Measurements from ENCODE around the gene RIPOR3. TPM values are rescaled to one million over a fixed set of nuclear protein-coding genes. Genes with fewer than 3 reads are reported as not detected.

RIPOR3 gene
- total RNA-seq, 1 donor: 6.5 TPM

- no peak for DNase-seq (ENCODE audit: low read depth)
- no peak overlapping the region for H3K4me3 ChIP-seq (ENCODE audit: low read depth, low read length)
- TF ChIP-seq, protein P1, sequence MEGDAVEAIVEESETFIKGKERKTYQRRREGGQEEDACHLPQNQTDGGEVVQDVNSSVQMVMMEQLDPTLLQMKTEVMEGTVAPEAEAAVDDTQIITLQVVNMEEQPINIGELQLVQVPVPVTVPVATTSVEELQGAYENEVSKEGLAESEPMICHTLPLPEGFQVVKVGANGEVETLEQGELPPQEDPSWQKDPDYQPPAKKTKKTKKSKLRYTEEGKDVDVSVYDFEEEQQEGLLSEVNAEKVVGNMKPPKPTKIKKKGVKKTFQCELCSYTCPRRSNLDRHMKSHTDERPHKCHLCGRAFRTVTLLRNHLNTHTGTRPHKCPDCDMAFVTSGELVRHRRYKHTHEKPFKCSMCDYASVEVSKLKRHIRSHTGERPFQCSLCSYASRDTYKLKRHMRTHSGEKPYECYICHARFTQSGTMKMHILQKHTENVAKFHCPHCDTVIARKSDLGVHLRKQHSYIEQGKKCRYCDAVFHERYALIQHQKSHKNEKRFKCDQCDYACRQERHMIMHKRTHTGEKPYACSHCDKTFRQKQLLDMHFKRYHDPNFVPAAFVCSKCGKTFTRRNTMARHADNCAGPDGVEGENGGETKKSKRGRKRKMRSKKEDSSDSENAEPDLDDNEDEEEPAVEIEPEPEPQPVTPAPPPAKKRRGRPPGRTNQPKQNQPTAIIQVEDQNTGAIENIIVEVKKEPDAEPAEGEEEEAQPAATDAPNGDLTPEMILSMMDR (IDR thresholded peaks at IDR 0.05; ENCODE audit: insufficient read depth, low read length): no peak
These were observed 28.1 kb downstream of the RIPOR3 start for GRCh38 chr20:50663095-50663821.

DNA sequence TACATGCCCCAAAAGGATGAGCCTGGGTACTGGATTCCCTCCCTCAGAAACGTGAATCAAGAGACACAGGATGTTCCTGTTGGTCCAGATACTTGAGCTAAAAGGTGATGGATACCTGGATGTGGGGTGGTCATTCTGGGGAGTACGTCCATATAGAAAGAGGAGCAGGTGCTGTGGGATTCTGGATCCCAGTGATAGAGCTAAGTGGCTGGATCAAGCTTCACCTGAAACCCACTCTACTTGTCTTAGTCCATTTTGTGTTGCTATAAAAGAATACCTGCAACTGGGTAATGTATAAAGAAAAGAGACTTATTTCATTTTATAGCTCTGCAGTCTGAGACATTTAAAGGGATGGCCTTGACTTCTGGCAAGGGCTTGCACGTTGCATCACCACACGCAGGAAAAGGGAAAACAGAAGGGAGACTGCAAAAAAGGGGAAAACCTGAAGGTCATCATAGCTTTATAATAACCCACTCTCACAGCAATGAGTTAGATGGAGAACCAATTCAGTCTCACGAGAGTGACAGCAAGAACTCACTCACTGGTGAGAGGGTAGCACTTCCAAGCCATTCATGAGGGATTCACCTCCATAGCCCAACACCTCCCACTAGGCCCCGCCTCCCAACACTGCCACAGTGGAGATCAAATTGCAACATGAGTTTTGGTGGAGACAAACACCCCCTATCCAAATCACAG, 31.2 kb downstream of the RIPOR3 start:
- H3K4me3 ChIP-seq (ENCODE audit: low read depth, low read length): no peak overlapping the region
- DNase-seq (ENCODE audit: low read depth): no peak
- TF ChIP-seq, protein P1 (IDR thresholded peaks at IDR 0.05; ENCODE audit: insufficient read depth, low read length): no peak

GRCh38 chr20:50658804-50659380, 32.5 kb downstream of the RIPOR3 start:
- no peak overlapping the region for H3K4me3 ChIP-seq (ENCODE audit: low read depth, low read length)
- DNase-seq (ENCODE audit: low read depth): peak; percentile 70
- TF ChIP-seq, protein P1 (IDR thresholded peaks at IDR 0.05; ENCODE audit: insufficient read depth, low read length): no peak

DNA sequence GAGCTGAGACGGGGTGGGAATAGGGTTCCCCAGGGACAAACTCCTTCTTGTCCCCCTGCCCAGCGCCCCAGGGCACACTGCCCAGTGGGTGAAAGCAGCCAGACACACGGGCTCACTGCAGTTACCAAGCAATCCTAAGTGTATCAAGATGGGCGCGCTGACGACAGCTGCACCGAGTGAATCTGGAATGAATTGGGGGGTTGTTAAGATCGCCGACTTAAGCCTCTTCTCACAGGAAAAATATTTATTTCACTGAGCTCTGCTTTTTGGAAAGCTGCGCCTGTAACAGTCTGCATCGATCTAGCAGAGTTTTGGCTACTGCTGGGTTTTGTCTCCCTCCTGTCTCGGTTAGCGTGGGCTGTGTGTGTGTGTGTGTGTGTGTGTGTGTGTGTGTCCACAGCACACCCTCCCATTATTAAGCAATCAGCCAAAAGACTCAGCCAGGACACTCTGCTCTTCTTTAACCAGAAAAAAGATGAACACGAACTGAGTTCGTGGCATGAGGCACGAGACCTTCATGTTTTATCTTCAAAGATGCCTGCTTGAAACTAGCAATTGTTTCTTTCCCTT, 35.9 kb downstream of the RIPOR3 start:
- TF ChIP-seq, protein P1 (IDR thresholded peaks at IDR 0.05; ENCODE audit: insufficient read depth, low read length): no peak
- DNase-seq (ENCODE audit: low read depth): peak; percentile 95
- peak overlapping the region; percentile 42 for H3K4me3 ChIP-seq (ENCODE audit: low read depth, low read length)

DNA sequence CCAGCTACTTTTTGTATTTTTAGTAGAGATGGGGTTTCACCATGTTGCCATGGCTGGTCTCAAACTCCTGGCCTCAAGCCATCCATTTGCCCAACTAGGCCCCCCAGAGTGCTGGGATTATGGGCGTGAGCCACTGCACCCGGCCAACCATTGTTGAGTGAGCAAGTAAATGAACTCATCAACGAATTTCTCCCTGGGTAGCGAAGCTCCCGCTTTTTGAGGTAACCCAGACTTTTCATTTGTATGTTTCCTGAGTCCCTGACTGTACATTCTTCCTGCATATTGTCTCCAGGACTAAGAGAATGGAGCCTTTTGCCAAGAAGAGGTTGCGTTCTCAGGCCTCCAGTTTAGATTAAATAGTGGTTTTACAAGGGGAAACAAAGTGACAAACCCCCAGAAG, 36.4 kb downstream of the RIPOR3 start:
- no peak overlapping the region for H3K4me3 ChIP-seq (ENCODE audit: low read depth, low read length)
- peak; percentile 75 for DNase-seq (ENCODE audit: low read depth)
- TF ChIP-seq, protein P1 (IDR thresholded peaks at IDR 0.05; ENCODE audit: insufficient read depth, low read length): no peak

DNA sequence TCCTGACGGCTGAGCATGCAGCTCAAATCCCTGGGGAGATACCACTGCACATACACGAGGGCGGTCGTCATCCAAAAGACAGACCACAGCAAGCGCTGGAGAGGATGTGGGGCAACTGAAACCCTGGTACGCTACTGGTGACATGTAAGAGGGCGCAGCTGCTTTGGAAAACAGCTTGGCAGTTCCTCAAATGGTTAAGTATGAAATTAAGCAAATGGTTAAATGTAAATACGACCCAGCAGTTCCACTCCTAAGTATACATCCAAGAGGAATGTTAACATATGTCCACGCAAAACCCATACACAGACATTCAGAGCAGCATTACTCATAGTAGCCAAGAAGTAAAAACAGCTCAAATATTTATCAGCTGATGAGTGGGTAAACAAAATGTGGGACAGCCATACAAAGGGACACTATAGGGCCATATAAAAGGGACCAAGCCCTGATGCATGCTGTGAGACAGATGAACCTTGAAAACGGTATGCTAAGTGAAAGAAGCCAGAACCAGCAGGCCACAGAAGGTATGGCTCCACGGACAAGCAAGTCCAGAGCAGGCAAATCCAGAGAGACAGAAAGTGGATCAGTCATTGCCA, 38.5 kb downstream of the RIPOR3 start:
- TF ChIP-seq, protein P1 (IDR thresholded peaks at IDR 0.05; ENCODE audit: insufficient read depth, low read length): no peak
- no peak for DNase-seq (ENCODE audit: low read depth)
- H3K4me3 ChIP-seq (ENCODE audit: low read depth, low read length): no peak overlapping the region

All from fibroblast of the aortic adventitia (primary cell).